ENCODE results near the gene RIMBP2.

GRCh38 chr12:130698106-130698505 is 18.0 kb downstream of the RIMBP2 start:
- TF ChIP-seq CTCF (IDR thresholded peaks at IDR 0.05; ENCODE audit: low read length) (no peak), EZH2 (optimal IDR thresholded peaks at IDR 0.05; ENCODE audit: low read depth, low read length) (no peak)
